Small intestine (tissue), 7 donors: ENCODE measurements around the gene WDR59. TPM values are rescaled to one million over a fixed set of nuclear protein-coding genes. Genes with fewer than 3 reads are reported as not detected.

Source experiments
- DNase-seq, 2 donors: peaks; one replicate each; pipeline versions ENCODE4 v3.0.0 to v3.0.0-alpha.2; 2013
- FAIRE-seq: peaks from 2 replicates; lab custom pipeline; 2012; peaks lifted over from hg19 to GRCh38; lab: Jason Lieb, UNC
- H3K27ac ChIP-seq, 3 donors: one replicate each; pipeline ENCODE4 v1.5.1; 2013; ENCODE audit warnings: low read length in 2 of 3, mild to moderate bottlenecking in 2 of 3, control low read depth in 1 of 3, inconsistent platforms in 1 of 3, low read depth in 1 of 3, moderate library complexity in 1 of 3
- H3K27me3 ChIP-seq, 3 donors: one replicate each; pipeline ENCODE4 v1.6.1; 2013; ENCODE audit warnings: low read length in 3 of 3, inconsistent platforms in 1 of 3; ENCODE audit not compliant: control insufficient read depth in 3 of 3, insufficient read depth in 3 of 3
- H3K36me3 ChIP-seq, 3 donors: one replicate each; pipeline ENCODE4 v1.6.1; 2013; ENCODE audit warnings: low read length in 3 of 3, inconsistent platforms in 1 of 3, low read depth in 1 of 3, mild to moderate bottlenecking in 1 of 3, moderate library complexity in 1 of 3; ENCODE audit not compliant: control insufficient read depth in 3 of 3, insufficient read depth in 2 of 3
- H3K4me1 ChIP-seq, 3 donors: one replicate each; pipeline ENCODE4 v1.6.1; 2013; ENCODE audit warnings: low read length in 2 of 3, inconsistent platforms in 1 of 3, low read depth in 1 of 3, mild to moderate bottlenecking in 1 of 3, moderate library complexity in 1 of 3; ENCODE audit not compliant: control insufficient read depth in 3 of 3, insufficient read depth in 2 of 3
- H3K4me3 ChIP-seq, 3 donors: one replicate each; pipeline ENCODE4 v1.5.1; 2013; ENCODE audit warnings: low read length in 3 of 3, control low read depth in 1 of 3, inconsistent platforms in 1 of 3, low read depth in 1 of 3, mild to moderate bottlenecking in 1 of 3, moderate library complexity in 1 of 3
- H3K9me3 ChIP-seq, 2 donors: one replicate each; pipeline ENCODE4 v1.6.1; 2013; ENCODE audit warnings: low read depth in 1 of 2, low read length in 1 of 2; ENCODE audit not compliant: control insufficient read depth in 2 of 2, insufficient read depth in 1 of 2
- WGBS, 3 donors: extraction: QIAGEN DNeasy Blood & Tissue Kit; methylation state at CpG; one replicate each; pipeline ENCODE4 v1.1.7; 2013; 5-methylcytosine and 5-hydroxymethylcytosine counted together
- polyA plus RNA-seq, 4 donors: library from polyadenylated mRNA; stranded (reverse) in 3 of 4; unstranded in 1 of 4; fragments of 200-250 nt in 3 of 4; fragments of 120-200 nt in 1 of 4; gene quantifications; one replicate each; pipeline versions ENCODE4 v1.2.1 to v1.2.3, GENCODE V29; 2013
- donor health status: healthy with polysubstance abuse.
- donor health status: control.
- donor health status: control.
- donor health status: Bipolar disorder and iron deficiency.
- donor health status: healthy.

WDR59 gene
- polyA plus RNA-seq, 4 donors: 13.9 to 68.9 (median 25.2) TPM

DNA sequence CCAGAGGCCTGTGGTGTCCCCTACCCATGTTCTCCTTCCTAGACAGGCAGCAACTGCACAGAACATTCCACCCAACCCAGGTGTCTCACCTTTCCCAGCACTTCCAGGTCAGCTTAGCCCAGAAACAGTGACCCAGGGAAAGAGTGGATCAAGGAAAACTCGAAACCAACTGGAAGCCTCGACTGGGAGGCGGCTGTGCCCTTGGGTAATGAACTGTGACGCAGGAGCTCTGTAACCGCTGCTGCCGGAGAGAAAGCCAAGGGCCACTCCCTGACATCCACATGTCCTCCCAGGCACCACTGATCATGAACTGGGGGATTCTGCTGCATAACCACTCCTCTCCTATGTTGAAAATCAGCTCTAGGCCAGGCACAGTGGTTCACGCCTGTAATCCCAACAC is 34.4 kb downstream of the WDR59 start:
- FAIRE-seq: no peak
- no peaks in the 10 kb centered on the region for H3K9me3 ChIP-seq
- no peak overlapping the region for H3K27ac ChIP-seq
- WGBS, 3 donors: 96 to 99% (median 98%) methylated on average over 7 of the region's 7 CpGs
- H3K27me3 ChIP-seq: no peaks in the 10 kb centered on the region
- H3K4me3 ChIP-seq: no peak overlapping the region
- H3K36me3 ChIP-seq: peaks cover 6 to 65% (median 13%) of the 10 kb centered on the region in 3 donors
- DNase-seq: no peak
- no peaks in the 10 kb centered on the region for H3K4me1 ChIP-seq

DNA sequence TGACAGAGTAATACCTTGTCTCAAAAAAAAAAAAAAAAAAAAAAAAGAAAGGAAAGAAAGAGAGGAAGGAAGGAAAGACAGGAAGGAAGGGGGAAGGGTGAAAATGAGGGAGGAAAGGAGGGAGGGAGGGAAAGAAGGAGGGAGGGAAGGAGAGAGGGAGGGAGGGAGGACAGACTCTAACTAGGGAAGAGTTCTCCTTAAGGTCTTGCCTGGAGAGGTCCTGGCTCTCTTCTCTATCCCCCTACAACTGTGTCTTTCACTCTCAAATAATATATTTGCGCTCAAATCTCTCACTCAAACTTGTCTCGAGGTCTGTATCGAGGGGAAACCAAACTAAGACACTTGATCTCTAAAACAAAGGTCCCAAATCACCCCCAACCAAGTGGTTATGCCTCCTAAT is 35.6 kb downstream of the WDR59 start:
- H3K4me1 ChIP-seq: no peaks in the 10 kb centered on the region
- H3K27me3 ChIP-seq: no peaks in the 10 kb centered on the region
- WGBS, 3 donors: 91 to 97% (median 96%) methylated on average over 3 of the region's 3 CpGs
- DNase-seq: no peak
- H3K9me3 ChIP-seq: no peaks in the 10 kb centered on the region
- no peak overlapping the region for H3K4me3 ChIP-seq
- peaks cover 6 to 69% (median 7%) of the 10 kb centered on the region in 3 donors for H3K36me3 ChIP-seq
- H3K27ac ChIP-seq: no peak overlapping the region
- no peak for FAIRE-seq

DNA sequence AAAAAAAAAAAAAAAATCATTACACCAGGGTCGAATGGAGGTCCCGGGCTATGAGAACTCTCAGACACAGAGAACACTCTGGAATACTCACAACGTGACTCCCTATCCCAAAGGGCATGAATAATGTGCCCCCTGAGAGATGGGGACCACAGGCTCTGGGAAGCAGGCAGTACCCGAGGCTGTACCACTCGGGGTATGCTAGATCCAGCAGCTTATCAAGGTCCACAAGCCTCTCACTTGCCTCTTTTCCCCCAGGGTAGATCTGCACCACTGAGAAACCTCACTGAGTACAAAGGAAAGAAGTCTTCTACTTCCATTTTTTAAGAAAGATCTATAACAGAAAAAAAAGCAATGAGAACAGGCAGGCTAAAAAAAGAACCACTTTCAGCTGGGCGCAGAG is 40.5 kb downstream of the WDR59 start:
- DNase-seq: no peak
- peaks cover 6 to 66% (median 8%) of the 10 kb centered on the region in 3 donors for H3K36me3 ChIP-seq
- H3K4me3 ChIP-seq: no peak overlapping the region
- H3K9me3 ChIP-seq: no peaks in the 10 kb centered on the region
- WGBS, 3 donors: 91 to 96% (median 95%) methylated on average over 6 of the region's 6 CpGs
- H3K4me1 ChIP-seq: no peaks in the 10 kb centered on the region
- FAIRE-seq: no peak
- no peaks in the 10 kb centered on the region for H3K27me3 ChIP-seq
- H3K27ac ChIP-seq: no peak overlapping the region

DNA sequence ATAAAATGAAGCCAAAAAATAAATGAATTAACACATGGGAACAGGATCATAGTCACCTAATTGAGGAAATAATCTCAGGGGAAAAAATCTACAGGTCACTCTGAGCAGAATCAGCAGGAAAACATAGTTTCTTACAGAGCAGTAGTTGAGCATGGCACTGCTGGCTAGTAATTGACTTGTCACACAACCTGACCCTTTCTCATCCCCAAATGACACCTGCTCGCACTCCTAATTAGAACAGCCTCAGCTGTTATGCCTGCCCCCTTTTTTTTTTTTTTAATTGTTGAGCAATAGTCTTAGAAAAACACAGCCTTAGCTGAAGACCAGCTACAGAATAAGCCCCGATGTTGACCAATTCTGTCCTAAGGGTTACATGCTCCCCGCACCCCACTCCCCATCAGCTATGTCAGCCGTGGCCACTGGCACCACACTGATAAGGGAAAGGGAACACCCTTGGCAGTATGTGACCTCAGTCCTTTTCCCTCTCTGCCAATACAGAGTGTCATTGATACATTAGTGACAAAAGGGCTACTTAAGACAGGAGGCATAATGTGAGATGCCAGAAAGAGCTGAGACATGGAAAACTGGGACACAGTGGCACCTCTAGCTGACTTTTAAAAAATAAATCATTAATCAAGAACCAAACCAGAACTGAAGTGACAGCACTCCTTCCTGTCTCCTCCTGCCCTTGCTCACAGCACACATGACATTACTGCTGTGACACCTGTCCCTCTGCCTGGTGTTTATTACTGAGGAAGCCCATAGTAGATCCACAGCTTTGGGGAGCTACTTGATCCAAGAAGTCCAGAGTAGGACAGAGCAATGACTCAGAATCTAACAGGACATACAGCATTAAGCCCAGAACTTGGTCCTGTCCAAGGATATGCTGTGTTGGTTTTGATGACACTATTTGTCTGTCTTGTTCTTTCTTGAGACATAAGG is 41.7 kb downstream of the WDR59 start:
- Histone ChIP-seq H3K36me3 (peaks cover 6 to 67% (median 8%) of the 10 kb centered on the region in 3 donors), H3K27me3 (no peaks in the 10 kb centered on the region), H3K4me1 (no peaks in the 10 kb centered on the region), H3K27ac (no peak overlapping the region), H3K4me3 (no peak overlapping the region), H3K9me3 (no peaks in the 10 kb centered on the region)
- 79 to 91% (median 85%) methylated on average over 4 of the region's 4 CpGs for WGBS, 3 donors
- DNase-seq (no peak), FAIRE-seq (no peak)

DNA sequence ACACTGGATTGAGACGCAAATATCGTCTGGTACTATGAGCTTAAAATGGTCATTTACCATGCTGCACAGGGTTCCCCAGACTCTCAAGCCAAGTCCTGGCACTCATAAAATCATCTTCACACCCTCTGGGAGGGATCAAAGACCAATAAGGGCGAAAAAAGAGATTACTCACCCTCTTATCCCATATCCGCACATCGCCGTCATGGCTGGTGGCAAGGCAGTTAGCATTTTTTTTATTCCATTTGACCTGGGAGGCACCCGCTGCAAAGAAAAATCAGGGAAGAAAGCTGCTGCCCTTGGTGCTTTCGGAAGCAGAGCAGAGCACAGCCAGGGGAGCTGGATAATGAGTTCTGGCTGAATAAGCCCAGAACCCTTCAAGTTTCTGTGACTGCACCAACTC is 42.4 kb downstream of the WDR59 start:
- Histone ChIP-seq H3K36me3 (peaks cover 2 to 69% (median 11%) of the 10 kb centered on the region in 3 donors), H3K4me1 (no peaks in the 10 kb centered on the region), H3K27ac (no peak overlapping the region), H3K27me3 (no peaks in the 10 kb centered on the region), H3K9me3 (no peaks in the 10 kb centered on the region), H3K4me3 (no peak overlapping the region)
- no peak for FAIRE-seq
- DNase-seq: no peak
- 77 to 86% (median 83%) methylated on average over 8 of the region's 8 CpGs for WGBS, 3 donors

DNA sequence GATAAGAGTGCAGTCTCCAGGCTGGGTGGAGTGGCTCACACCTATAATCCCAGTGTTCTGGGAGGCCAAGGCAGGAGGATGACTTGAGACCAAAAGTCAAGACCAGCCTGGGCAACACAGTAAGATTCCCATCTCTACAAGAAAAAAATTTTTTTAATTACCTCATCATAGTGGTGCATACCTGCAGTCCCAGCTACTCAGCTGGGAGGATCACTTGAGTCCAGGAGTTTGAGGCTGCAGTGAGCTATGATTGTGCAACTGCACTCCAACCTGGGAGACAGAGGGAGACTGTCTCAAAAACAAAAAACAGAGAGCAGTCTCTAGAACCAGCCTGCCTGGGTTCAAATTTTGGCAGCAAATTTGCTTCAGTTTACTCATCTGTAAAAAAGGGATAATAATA is 45.2 kb downstream of the WDR59 start:
- Histone ChIP-seq H3K36me3 (peaks cover 5 to 68% (median 14%) of the 10 kb centered on the region in 3 donors), H3K4me1 (no peaks in the 10 kb centered on the region), H3K9me3 (no peaks in the 10 kb centered on the region), H3K4me3 (no peak overlapping the region), H3K27ac (no peak overlapping the region), H3K27me3 (no peaks in the 10 kb centered on the region)
- DNase-seq (no peak), FAIRE-seq (no peak)

DNA sequence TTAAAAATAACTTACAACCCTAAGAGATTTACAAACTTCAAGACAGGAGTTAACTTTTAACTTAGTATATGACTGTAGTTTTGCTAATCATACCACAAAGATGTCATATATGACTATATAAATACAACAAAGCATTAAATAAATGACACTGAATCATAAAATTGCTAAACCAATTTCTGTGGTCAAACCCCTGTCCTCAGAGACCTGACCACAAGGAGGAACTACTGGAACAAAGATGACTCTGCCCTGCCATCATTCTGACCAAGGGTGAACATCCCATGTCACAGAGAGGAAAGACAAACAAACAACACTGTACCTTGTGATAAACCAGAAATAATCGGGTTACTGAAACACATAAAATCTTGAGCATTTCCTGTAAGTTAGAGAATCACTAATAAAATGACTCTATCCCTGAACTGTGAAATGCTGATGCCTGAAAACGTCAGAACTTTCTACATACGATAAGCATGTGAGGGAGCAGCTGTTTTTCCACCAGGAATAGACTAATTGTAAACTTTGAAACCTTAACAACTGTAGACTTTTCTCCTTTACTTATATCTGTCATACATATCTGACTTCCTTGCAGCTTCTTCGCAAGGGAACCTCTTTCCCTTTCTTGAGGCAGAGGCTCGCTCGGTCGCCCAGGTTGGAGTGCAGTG is 47.9 kb downstream of the WDR59 start:
- H3K36me3 ChIP-seq: peaks cover 5 to 62% (median 13%) of the 10 kb centered on the region in 3 donors
- H3K9me3 ChIP-seq: no peaks in the 10 kb centered on the region
- WGBS, 3 donors: 71 to 79% (median 76%) methylated on average over 7 of the region's 7 CpGs
- H3K27ac ChIP-seq: no peak overlapping the region
- peak; percentile 3 to 17 for DNase-seq
- no peak overlapping the region for H3K4me3 ChIP-seq
- no peaks in the 10 kb centered on the region for H3K4me1 ChIP-seq
- no peaks in the 10 kb centered on the region for H3K27me3 ChIP-seq
- FAIRE-seq: no peak

DNA sequence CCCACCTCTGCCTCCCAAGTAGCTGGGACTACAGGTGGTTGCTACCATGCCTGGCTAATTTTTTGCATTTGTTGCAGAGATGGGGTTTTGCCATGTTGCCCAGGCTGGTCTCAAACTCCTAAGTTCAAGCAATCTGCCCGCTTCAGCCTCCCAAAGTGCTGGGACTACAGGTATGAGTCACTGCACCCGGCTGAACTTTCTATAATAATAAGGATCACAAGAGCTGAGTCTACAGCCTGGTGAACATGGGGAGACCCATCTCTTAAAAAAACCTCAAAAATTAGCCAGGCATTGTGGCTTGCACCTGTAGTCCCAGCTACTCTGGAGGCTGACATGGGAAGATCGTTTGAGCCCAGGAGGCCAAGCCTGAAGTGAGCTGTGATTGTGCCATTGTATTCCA is 53.5 kb downstream of the WDR59 start:
- Histone ChIP-seq H3K9me3 (no peaks in the 10 kb centered on the region), H3K36me3 (peaks cover 3 to 43% (median 4%) of the 10 kb centered on the region in 3 donors), H3K27ac (no peak overlapping the region), H3K27me3 (no peaks in the 10 kb centered on the region), H3K4me1 (no peaks in the 10 kb centered on the region), H3K4me3 (no peak overlapping the region)
- DNase-seq (no peak), FAIRE-seq (no peak)
- 66 to 74% (median 73%) methylated on average over 3 of the region's 3 CpGs for whole genome bisulfite sequencing, 3 donors
